Testis (tissue), 3 donors: ENCODE measurements around the gene UNC5B. TPM values are rescaled to one million over a fixed set of nuclear protein-coding genes. Genes with fewer than 3 reads are reported as not detected.

ENCODE experiments used
- DNase-seq: peaks from one replicate; pipeline ENCODE4 v3.0.0-alpha.2; 2019
- H3K27ac ChIP-seq, 2 donors: fragments of 200-600 bp; sonication (generic); one replicate each; pipeline ENCODE4 v1.5.1; 2019
- H3K27me3 ChIP-seq: fragments of 200-600 bp; sonication (generic); one replicate; pipeline ENCODE4 v1.5.1; 2019
- H3K36me3 ChIP-seq: fragments of 200-600 bp; sonication (generic); one replicate; pipeline ENCODE4 v1.5.1; 2017; ENCODE audit warnings: low read depth; ENCODE audit errors: missing control alignments
- H3K4me1 ChIP-seq: fragments of 200-600 bp; sonication (generic); one replicate; pipeline ENCODE4 v1.5.1; 2019
- H3K4me3 ChIP-seq, 2 donors: fragments of 200-600 bp; sonication (generic); one replicate each; pipeline ENCODE4 v1.5.1; 2017 to 2019
- H3K9me3 ChIP-seq: fragments of 200-600 bp; sonication (generic); one replicate; pipeline ENCODE4 v1.5.1; 2017
- POLR2A ChIP-seq: fragments of 450-650 bp; IDR thresholded peaks from one replicate; pipeline ENCODE4 v1.6.1; 2017; ENCODE audit warnings: antibody characterized with exemption, mild to moderate bottlenecking, moderate library complexity
- WGBS, 2 donors: methylation state at CpG; one replicate each; pipeline ENCODE4 v1.1.5; 2018; 5-methylcytosine and 5-hydroxymethylcytosine counted together
- intact Hi-C: fragments of 100-400 bp; cut with DNase I; formaldehyde crosslinking; loops from one replicate; pipeline ENCODE4 v1.15.1; 2023; ENCODE audit warnings: low total_unique reads
- polyA plus RNA-seq: library from polyadenylated mRNA; stranded (reverse); fragments of 350-450 nt; fragmentation: Illumina TruSeq; extraction: RNeasy Lipid Tissue Mini Kit (QIAGEN cat#74804); gene quantifications from one replicate; pipeline ENCODE4 v1.2.3, GENCODE V29; 2014; ENCODE audit warnings: low read depth, low replicate concordance; ENCODE audit not compliant: insufficient read depth
- total RNA-seq, 2 donors: library from RNA; depleted of rRNA; stranded (reverse); fragments of >200 nt; gene quantifications; one replicate each; pipeline ENCODE4 v1.2.3, GENCODE V29; 2016
- TF ChIP-seq, protein P1 (sequence below), 3 experiments: fragments of 450-650 bp in 2 of 3; fragments of 200-600 bp in 1 of 3; sonication (generic) in 1 of 3; IDR thresholded peaks; one replicate each; pipeline ENCODE4 v1.5.1; 2016 to 2019; ENCODE audit warnings: antibody characterized with exemption in 3 of 3, mild to moderate bottlenecking in 2 of 3, moderate library complexity in 1 of 3

UNC5B gene
- total and polyA plus RNA-seq, 3 donors from 2014 or later = 14.8 to 44.4 (median 24.4) TPM

DNA sequence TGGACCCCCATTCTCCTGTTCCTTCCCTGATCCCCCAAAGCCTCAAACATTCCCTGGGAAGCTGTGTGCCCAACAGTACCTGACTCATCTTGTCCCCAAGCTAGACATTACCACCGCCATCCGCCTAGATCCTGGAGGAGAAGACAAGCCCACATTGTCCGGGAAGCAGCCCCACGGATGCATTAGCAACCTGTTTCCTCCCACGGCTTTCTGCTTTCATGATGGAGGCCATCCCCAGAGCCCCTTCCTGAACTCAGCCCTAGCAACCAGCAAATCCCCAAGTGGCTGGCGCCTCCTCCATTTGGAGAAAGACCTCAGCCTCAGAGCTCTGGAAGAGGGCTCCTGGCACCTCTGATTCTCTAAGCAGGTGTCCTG is 104.4 kb downstream of the UNC5B start:
- H3K9me3 ChIP-seq = no peaks in the 10 kb centered on the region
- DNase-seq = no peak
- H3K4me1 ChIP-seq = peaks cover 26% of the 10 kb centered on the region
- H3K27me3 ChIP-seq = no peaks in the 10 kb centered on the region
- WGBS, 2 donors = 62 to 67% methylated on average over 1 to 6 of the region's 6 CpGs
- no peak overlapping the region for H3K27ac ChIP-seq
- no peaks in the 10 kb centered on the region for H3K36me3 ChIP-seq
- TF ChIP-seq POLR2A = no peak
- TF ChIP-seq, protein P1, sequence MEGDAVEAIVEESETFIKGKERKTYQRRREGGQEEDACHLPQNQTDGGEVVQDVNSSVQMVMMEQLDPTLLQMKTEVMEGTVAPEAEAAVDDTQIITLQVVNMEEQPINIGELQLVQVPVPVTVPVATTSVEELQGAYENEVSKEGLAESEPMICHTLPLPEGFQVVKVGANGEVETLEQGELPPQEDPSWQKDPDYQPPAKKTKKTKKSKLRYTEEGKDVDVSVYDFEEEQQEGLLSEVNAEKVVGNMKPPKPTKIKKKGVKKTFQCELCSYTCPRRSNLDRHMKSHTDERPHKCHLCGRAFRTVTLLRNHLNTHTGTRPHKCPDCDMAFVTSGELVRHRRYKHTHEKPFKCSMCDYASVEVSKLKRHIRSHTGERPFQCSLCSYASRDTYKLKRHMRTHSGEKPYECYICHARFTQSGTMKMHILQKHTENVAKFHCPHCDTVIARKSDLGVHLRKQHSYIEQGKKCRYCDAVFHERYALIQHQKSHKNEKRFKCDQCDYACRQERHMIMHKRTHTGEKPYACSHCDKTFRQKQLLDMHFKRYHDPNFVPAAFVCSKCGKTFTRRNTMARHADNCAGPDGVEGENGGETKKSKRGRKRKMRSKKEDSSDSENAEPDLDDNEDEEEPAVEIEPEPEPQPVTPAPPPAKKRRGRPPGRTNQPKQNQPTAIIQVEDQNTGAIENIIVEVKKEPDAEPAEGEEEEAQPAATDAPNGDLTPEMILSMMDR (IDR thresholded peaks at IDR 0.05) = no peak
- intact Hi-C loops = loop anchor here (10.0 kb wide), 1 partner anchor 258 kb away; no protein-coding TSS in a partner anchor
- no peak overlapping the region for H3K4me3 ChIP-seq

DNA sequence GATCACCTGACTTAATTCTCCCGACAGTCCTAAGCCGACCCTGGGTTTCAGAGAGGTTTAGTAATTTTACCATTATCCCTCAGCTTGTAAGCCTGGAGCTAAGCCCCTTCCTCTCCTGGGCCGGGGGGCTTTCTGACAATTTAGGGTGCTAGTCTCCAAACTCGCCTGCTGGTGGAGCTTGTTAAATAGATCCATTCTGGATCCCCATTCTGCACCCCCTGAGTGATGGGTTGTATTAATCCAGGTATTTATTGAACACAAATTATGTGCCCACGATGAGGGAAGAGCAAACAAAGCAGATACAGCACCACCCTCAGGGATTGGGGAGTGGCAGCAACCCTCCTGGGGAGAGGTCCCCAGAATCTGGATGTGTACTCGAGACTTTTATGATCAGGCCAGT is 105.4 kb downstream of the UNC5B start:
- intact Hi-C loops = loop anchor here (10.0 kb wide), 1 partner anchor 257 kb away; no protein-coding TSS in a partner anchor
- no peak overlapping the region for H3K27ac ChIP-seq
- H3K27me3 ChIP-seq = no peaks in the 10 kb centered on the region
- H3K4me3 ChIP-seq = no peak overlapping the region
- H3K9me3 ChIP-seq = no peaks in the 10 kb centered on the region
- 61 to 77% methylated on average over 6 of the region's 6 CpGs for WGBS, 2 donors
- no peaks in the 10 kb centered on the region for H3K36me3 ChIP-seq
- H3K4me1 ChIP-seq = peaks cover 26% of the 10 kb centered on the region
- no peak for DNase-seq
- TF ChIP-seq POLR2A = no peak
- TF ChIP-seq, protein P1 (IDR thresholded peaks at IDR 0.05) = no peak

DNA sequence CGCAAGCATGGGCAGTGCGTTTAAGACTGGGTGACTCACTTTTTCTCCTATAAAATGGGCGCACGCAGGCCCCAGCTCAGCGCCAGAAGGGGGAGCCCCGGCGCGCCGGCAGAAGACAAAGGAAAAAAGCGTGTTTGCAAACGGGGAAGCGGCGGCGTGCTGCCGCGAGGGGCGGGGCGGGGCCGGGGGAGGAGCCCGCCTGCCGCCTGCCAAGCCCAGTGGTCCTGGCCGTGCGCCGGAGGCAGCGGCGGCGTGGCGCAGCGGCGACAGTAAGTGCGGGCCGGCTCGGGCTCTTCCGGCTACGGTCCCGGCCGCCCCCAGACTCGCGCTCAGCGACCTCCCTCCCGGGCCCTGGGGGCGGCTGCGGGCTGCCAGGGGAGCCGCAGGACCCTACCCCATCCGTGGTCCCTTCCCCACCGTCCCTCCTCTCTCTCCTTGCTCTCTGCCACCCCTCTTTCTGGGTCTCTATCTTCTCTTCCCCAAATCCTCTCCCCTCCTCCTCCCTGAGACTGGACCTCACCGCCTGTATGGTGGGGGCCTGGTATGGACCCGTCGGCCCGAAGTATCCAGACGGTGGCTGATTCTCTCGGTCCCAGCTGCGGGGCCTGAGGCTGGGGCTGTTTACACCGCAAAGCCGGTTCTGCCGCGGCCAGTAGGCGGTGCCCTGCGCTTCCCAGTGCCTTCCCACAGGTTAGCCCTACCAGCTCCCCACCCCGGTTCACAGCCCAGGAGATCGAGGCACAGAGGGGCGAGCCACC is 106.9 kb downstream of the UNC5B start, which contains the start of gene SLC29A3:
SLC29A3 (plus strand) TSS at position 218 of the 758 bp plus-strand sequence; CDS start at position 269, 51 bp downstream.
- Histone ChIP-seq H3K4me1 (peaks cover 16% of the 10 kb centered on the region), H3K4me3 (peak within 1 kb of the TSS; percentile 65 to 83), H3K27ac (peak within 1 kb of the TSS; percentile 63 to 80), H3K9me3 (no peaks in the 10 kb centered on the region), H3K27me3 (no peaks in the 10 kb centered on the region), H3K36me3 (no peaks in the 10 kb centered on the region)
- DNase-seq = peak; percentile 85
- WGBS, 2 donors = 1% methylated on average over 49 to 55 of the region's 62 CpGs
- TF ChIP-seq POLR2A = no peak
- TF ChIP-seq, protein P1 (IDR thresholded peaks at IDR 0.05) = peak; percentile 30 to 57 (median 50)
- intact Hi-C loops = loop anchor here (10.0 kb wide), 1 partner anchor 256 kb away; no protein-coding TSS in a partner anchor

GRCh38 chr10:71319800-71320392 is 107.5 kb downstream of the UNC5B start:
- peaks cover 16% of the 10 kb centered on the region for H3K4me1 ChIP-seq
- H3K27ac ChIP-seq = peak overlapping the region; percentile 63 to 80
- intact Hi-C loops = loop anchor here (10.0 kb wide), 1 partner anchor 255 kb away; no protein-coding TSS in a partner anchor
- H3K9me3 ChIP-seq = no peaks in the 10 kb centered on the region
- no peaks in the 10 kb centered on the region for H3K27me3 ChIP-seq
- H3K4me3 ChIP-seq = peak overlapping the region; percentile 65 to 83
- H3K36me3 ChIP-seq = no peaks in the 10 kb centered on the region
- DNase-seq = no peak
- 33 to 53% methylated on average over 5 to 8 of the region's 8 CpGs for WGBS, 2 donors
- TF ChIP-seq POLR2A = no peak
- TF ChIP-seq, protein P1 (IDR thresholded peaks at IDR 0.05) = no peak
